ENCODE results near the gene PTGER2.

PTGER2 gene, protein sequence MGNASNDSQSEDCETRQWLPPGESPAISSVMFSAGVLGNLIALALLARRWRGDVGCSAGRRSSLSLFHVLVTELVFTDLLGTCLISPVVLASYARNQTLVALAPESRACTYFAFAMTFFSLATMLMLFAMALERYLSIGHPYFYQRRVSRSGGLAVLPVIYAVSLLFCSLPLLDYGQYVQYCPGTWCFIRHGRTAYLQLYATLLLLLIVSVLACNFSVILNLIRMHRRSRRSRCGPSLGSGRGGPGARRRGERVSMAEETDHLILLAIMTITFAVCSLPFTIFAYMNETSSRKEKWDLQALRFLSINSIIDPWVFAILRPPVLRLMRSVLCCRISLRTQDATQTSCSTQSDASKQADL
- total RNA-seq = 56.0 to 89.6 (median 74.0) reads per million in 3 donors

DNA sequence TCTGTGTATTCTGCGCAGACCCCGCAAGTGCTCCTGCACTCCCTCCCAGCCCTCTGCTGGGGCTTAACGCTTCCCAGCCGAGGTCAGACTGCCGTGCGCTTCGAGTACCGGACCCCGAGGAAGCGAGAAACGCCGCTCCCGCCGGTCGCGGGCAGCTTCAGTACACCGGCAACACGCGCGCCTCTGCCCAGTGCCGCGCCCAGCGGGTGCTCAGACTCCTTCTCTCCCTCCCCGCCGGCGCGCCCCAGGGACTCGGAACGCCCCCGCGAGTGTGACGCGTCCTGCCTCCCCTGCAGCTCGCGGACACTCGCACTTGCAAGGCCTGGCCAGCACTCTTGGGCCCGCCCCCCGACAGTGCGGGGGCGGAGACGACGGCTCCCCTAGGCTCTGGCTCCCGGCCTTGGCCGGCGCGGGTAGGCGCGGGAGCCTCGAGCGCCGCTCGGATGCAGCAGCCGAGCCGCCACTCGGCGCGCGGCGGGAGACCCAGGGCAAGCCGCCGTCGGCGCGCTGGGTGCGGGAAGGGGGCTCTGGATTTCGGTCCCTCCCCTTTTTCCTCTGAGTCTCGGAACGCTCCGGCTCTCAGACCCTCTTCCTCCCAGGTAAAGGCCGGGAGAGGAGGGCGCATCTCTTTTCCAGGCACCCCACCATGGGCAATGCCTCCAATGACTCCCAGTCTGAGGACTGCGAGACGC lies at the start of gene PTGER2:
TSS of gene PTGER2 (plus strand) at position 410 of the 692 bp plus-strand sequence. CDS start at position 647, 237 bp downstream.
- H3K4me3 ChIP-seq (ENCODE audit: insufficient read depth, low read depth, low read length, poor library complexity, severe bottlenecking) = peak within 1 kb of the TSS; percentile 90
- peak within 1 kb of the TSS; percentile 73 for H3K27ac ChIP-seq (ENCODE audit: insufficient read depth, low read length, poor library complexity, severe bottlenecking)
- peaks cover 35% of the 10 kb centered on the region for H3K4me1 ChIP-seq (ENCODE audit: control insufficient read depth, insufficient read depth, low read length, poor library complexity, severe bottlenecking)
- no peaks in the 10 kb centered on the region for H3K27me3 ChIP-seq (replicated peaks; ENCODE audit: control insufficient read depth, insufficient read depth, low read length, poor library complexity, severe bottlenecking)
- no peaks in the 10 kb centered on the region for H3K9me3 ChIP-seq (ENCODE audit: control insufficient read depth, low read length)
- H3K36me3 ChIP-seq (ENCODE audit: control insufficient read depth, insufficient read depth, low read length) = peaks cover 4% of the 10 kb centered on the region
- DNase-seq = peak; percentile 68 to 75 (median 72)

DNA sequence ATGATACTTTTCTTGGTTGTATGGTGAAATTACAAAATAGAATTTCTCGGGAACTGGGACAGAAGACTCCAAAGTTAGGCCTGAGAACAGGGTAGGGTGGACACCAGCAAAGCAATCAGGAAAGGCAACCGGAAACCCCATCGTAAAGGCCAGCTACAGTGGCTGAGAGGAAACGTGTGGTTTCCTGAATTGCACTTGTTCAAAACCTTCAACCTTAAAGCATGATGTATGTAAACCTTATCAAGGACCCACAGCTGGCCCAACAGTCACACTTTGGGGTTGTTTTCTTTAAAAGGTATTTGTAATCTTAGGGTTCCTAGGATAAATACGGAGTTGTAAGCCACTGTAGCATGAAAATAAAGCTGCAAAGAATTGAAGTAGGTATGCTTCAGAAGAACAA lies 48.9 kb upstream of the PTGER2 start:
- Histone ChIP-seq H3K4me1 (ENCODE audit: control insufficient read depth, insufficient read depth, low read length, poor library complexity, severe bottlenecking) (peaks cover 33% of the 10 kb centered on the region), H3K9me3 (ENCODE audit: control insufficient read depth, low read length) (no peaks in the 10 kb centered on the region), H3K27ac (ENCODE audit: insufficient read depth, low read length, poor library complexity, severe bottlenecking) (no peak overlapping the region), H3K27me3 (replicated peaks; ENCODE audit: control insufficient read depth, insufficient read depth, low read length, poor library complexity, severe bottlenecking) (peaks cover 4% of the 10 kb centered on the region), H3K4me3 (ENCODE audit: insufficient read depth, low read depth, low read length, poor library complexity, severe bottlenecking) (no peak overlapping the region), H3K36me3 (ENCODE audit: control insufficient read depth, insufficient read depth, low read length) (no peaks in the 10 kb centered on the region)
- DNase-seq = no peak

DNA sequence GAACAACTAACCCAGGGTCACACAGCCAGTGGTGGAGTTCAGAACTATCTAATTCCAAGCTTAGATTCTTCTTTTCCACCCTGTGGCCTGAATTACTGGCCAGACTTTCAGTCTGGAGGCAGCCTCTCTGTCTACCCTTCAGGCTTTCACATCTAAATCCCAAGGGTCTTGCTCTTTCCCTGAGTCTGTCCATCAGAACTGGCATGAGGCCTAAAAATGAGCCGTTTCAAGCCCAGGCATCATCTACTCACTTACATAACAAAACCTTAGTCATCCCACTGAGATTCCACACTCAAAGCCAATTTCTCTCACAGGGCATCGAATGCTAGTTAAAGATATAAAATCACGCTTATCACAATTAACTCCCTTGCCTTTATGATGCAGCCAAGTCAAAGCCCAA lies 47.9 kb upstream of the PTGER2 start:
- H3K9me3 ChIP-seq (ENCODE audit: control insufficient read depth, low read length) = no peaks in the 10 kb centered on the region
- H3K36me3 ChIP-seq (ENCODE audit: control insufficient read depth, insufficient read depth, low read length) = no peaks in the 10 kb centered on the region
- no peak for DNase-seq
- H3K4me1 ChIP-seq (ENCODE audit: control insufficient read depth, insufficient read depth, low read length, poor library complexity, severe bottlenecking) = peaks cover 33% of the 10 kb centered on the region
- no peak overlapping the region for H3K4me3 ChIP-seq (ENCODE audit: insufficient read depth, low read depth, low read length, poor library complexity, severe bottlenecking)
- H3K27me3 ChIP-seq (replicated peaks; ENCODE audit: control insufficient read depth, insufficient read depth, low read length, poor library complexity, severe bottlenecking) = peaks cover 4% of the 10 kb centered on the region
- no peak overlapping the region for H3K27ac ChIP-seq (ENCODE audit: insufficient read depth, low read length, poor library complexity, severe bottlenecking)

DNA sequence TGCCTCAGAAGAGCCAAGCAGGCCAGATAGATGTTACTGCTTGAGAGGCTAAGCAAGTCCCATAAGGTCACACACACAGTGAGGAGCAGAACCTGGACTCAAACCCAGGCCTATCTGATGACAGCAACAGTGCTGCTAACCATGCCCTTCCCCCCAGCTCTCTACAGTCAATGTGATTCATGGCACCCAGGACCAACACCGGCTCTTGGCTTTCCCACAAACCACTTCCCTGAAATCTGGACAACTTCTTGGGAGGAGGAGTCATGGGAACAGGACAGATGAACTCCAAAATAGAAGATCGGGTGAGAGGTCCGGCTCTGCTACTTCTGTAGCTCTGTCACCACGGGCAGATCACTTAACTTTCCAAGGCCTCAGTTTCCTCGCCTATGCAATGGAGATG lies 47.3 kb upstream of the PTGER2 start:
- Histone ChIP-seq H3K4me1 (ENCODE audit: control insufficient read depth, insufficient read depth, low read length, poor library complexity, severe bottlenecking) (peaks cover 33% of the 10 kb centered on the region), H3K27ac (ENCODE audit: insufficient read depth, low read length, poor library complexity, severe bottlenecking) (no peak overlapping the region), H3K4me3 (ENCODE audit: insufficient read depth, low read depth, low read length, poor library complexity, severe bottlenecking) (peak overlapping the region; percentile 68), H3K27me3 (replicated peaks; ENCODE audit: control insufficient read depth, insufficient read depth, low read length, poor library complexity, severe bottlenecking) (peaks cover 4% of the 10 kb centered on the region), H3K9me3 (ENCODE audit: control insufficient read depth, low read length) (no peaks in the 10 kb centered on the region), H3K36me3 (ENCODE audit: control insufficient read depth, insufficient read depth, low read length) (no peaks in the 10 kb centered on the region)
- DNase-seq = no peak

DNA sequence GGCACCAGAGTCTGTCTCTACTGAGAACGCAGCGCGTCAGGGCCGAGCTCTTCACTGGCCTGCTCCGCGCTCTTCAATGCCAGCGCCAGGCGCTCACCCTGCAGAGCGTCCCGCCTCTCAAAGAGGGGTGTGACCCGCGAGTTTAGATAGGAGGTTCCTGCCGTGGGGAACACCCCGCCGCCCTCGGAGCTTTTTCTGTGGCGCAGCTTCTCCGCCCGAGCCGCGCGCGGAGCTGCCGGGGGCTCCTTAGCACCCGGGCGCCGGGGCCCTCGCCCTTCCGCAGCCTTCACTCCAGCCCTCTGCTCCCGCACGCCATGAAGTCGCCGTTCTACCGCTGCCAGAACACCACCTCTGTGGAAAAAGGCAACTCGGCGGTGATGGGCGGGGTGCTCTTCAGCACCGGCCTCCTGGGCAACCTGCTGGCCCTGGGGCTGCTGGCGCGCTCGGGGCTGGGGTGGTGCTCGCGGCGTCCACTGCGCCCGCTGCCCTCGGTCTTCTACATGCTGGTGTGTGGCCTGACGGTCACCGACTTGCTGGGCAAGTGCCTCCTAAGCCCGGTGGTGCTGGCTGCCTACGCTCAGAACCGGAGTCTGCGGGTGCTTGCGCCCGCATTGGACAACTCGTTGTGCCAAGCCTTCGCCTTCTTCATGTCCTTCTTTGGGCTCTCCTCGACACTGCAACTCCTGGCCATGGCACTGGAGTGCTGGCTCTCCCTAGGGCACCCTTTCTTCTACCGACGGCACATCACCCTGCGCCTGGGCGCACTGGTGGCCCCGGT lies 46.4 kb upstream of the PTGER2 start, which contains the start of gene PTGDR:
TSS of gene PTGDR (plus strand) at position 198 of the 778 bp plus-strand sequence. CDS start at position 315, 117 bp downstream.
- peaks cover 4% of the 10 kb centered on the region for H3K27me3 ChIP-seq (replicated peaks; ENCODE audit: control insufficient read depth, insufficient read depth, low read length, poor library complexity, severe bottlenecking)
- DNase-seq = peak; percentile 17 to 40 (median 37)
- H3K9me3 ChIP-seq (ENCODE audit: control insufficient read depth, low read length) = no peaks in the 10 kb centered on the region
- peaks cover 33% of the 10 kb centered on the region for H3K4me1 ChIP-seq (ENCODE audit: control insufficient read depth, insufficient read depth, low read length, poor library complexity, severe bottlenecking)
- peak within 1 kb of the TSS; percentile 68 for H3K4me3 ChIP-seq (ENCODE audit: insufficient read depth, low read depth, low read length, poor library complexity, severe bottlenecking)
- no peaks in the 10 kb centered on the region for H3K36me3 ChIP-seq (ENCODE audit: control insufficient read depth, insufficient read depth, low read length)
- H3K27ac ChIP-seq (ENCODE audit: insufficient read depth, low read length, poor library complexity, severe bottlenecking) = no peak within 1 kb of the TSS

DNA sequence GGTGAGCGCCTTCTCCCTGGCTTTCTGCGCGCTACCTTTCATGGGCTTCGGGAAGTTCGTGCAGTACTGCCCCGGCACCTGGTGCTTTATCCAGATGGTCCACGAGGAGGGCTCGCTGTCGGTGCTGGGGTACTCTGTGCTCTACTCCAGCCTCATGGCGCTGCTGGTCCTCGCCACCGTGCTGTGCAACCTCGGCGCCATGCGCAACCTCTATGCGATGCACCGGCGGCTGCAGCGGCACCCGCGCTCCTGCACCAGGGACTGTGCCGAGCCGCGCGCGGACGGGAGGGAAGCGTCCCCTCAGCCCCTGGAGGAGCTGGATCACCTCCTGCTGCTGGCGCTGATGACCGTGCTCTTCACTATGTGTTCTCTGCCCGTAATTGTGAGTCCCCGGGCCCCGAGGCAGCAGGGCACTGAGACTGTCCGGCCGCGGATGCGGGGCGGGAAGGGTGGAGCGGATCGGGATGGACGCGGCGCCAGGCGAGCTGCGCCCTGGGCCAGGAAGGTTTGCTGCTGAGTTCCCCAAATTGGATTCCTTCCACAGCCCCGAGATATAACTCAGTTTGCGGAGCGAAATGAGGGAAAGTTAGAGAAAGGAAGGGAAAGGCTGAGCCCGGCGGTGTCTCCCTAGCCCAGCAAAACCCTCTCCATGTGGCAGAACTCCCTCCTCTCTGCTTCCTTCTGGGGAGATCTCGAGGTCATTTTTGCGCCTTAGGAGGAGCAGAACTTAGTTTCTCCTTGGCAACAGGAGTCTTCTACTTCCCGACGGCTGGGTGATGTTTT lies 45.6 kb upstream of the PTGER2 start:
- no peak for DNase-seq
- H3K27me3 ChIP-seq (replicated peaks; ENCODE audit: control insufficient read depth, insufficient read depth, low read length, poor library complexity, severe bottlenecking) = peaks cover 4% of the 10 kb centered on the region
- peak overlapping the region; percentile 68 for H3K4me3 ChIP-seq (ENCODE audit: insufficient read depth, low read depth, low read length, poor library complexity, severe bottlenecking)
- no peaks in the 10 kb centered on the region for H3K36me3 ChIP-seq (ENCODE audit: control insufficient read depth, insufficient read depth, low read length)
- H3K4me1 ChIP-seq (ENCODE audit: control insufficient read depth, insufficient read depth, low read length, poor library complexity, severe bottlenecking) = peaks cover 33% of the 10 kb centered on the region
- no peak overlapping the region for H3K27ac ChIP-seq (ENCODE audit: insufficient read depth, low read length, poor library complexity, severe bottlenecking)
- no peaks in the 10 kb centered on the region for H3K9me3 ChIP-seq (ENCODE audit: control insufficient read depth, low read length)

DNA sequence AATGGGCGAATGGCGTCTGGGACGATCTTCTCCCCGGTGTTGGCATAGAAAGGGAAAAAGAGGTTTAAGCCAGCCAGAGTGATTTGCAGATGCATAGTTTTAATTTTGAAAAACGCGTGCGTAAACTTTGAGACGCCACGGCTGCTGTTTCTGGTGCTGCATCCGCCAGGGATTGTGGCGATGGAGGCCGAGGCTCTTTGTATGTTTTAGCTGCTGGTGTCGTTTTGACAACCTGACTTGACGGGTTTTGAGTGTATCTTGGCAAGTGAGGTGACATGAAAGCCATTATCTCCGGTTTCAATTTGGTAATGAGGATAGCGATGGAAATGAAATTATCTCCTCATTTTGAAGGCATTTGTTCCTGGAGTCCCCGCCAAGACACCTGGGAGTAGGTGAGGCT lies 45.0 kb upstream of the PTGER2 start:
- Histone ChIP-seq H3K36me3 (ENCODE audit: control insufficient read depth, insufficient read depth, low read length) (no peaks in the 10 kb centered on the region), H3K27ac (ENCODE audit: insufficient read depth, low read length, poor library complexity, severe bottlenecking) (no peak overlapping the region), H3K4me1 (ENCODE audit: control insufficient read depth, insufficient read depth, low read length, poor library complexity, severe bottlenecking) (peaks cover 33% of the 10 kb centered on the region), H3K27me3 (replicated peaks; ENCODE audit: control insufficient read depth, insufficient read depth, low read length, poor library complexity, severe bottlenecking) (peaks cover 4% of the 10 kb centered on the region), H3K9me3 (ENCODE audit: control insufficient read depth, low read length) (no peaks in the 10 kb centered on the region), H3K4me3 (ENCODE audit: insufficient read depth, low read depth, low read length, poor library complexity, severe bottlenecking) (peak overlapping the region; percentile 68)
- no peak for DNase-seq

DNA sequence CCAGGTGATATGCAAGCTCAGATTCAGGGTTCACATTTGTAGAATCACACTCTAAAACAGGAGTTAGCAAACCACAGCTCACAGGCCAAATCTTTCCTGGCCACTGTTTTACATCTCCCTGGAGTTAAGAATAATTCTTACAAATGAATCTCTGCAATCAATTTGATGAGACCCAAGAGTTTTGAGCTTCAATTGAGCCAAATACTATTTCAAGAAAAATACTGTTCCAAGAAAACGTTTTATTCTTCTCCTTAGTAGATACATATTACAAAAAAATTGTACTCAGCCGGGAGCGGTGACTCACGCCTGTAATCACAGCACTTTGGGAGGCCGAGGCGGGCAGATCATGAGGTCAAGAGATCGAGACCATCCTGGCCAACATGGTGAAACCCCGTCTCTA lies 44.1 kb upstream of the PTGER2 start:
- no peaks in the 10 kb centered on the region for H3K36me3 ChIP-seq (ENCODE audit: control insufficient read depth, insufficient read depth, low read length)
- no peak overlapping the region for H3K4me3 ChIP-seq (ENCODE audit: insufficient read depth, low read depth, low read length, poor library complexity, severe bottlenecking)
- H3K27me3 ChIP-seq (replicated peaks; ENCODE audit: control insufficient read depth, insufficient read depth, low read length, poor library complexity, severe bottlenecking) = peaks cover 4% of the 10 kb centered on the region
- DNase-seq = no peak
- H3K27ac ChIP-seq (ENCODE audit: insufficient read depth, low read length, poor library complexity, severe bottlenecking) = no peak overlapping the region
- H3K9me3 ChIP-seq (ENCODE audit: control insufficient read depth, low read length) = no peaks in the 10 kb centered on the region
- peaks cover 33% of the 10 kb centered on the region for H3K4me1 ChIP-seq (ENCODE audit: control insufficient read depth, insufficient read depth, low read length, poor library complexity, severe bottlenecking)

DNA sequence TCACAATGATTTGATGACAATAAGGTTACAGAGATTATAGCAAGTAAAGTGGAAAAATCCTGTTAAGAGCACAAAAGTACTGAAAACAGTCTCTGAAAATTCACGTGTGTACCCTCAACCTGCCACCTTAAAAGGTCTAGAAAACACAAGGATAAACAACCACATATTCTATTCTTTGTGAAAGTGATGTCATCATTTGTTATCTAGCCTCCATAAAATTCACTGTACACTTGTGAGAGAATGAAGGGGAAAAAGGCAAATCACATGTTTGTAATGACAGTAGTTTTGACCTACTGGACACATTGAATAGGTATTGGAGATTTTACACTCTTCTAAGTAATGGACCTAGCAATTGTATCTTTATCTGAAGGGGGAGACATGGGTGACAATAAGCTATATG lies 42.6 kb upstream of the PTGER2 start:
- Histone ChIP-seq H3K27me3 (replicated peaks; ENCODE audit: control insufficient read depth, insufficient read depth, low read length, poor library complexity, severe bottlenecking) (peaks cover 4% of the 10 kb centered on the region), H3K27ac (ENCODE audit: insufficient read depth, low read length, poor library complexity, severe bottlenecking) (no peak overlapping the region), H3K4me1 (ENCODE audit: control insufficient read depth, insufficient read depth, low read length, poor library complexity, severe bottlenecking) (peaks cover 20% of the 10 kb centered on the region), H3K4me3 (ENCODE audit: insufficient read depth, low read depth, low read length, poor library complexity, severe bottlenecking) (no peak overlapping the region), H3K9me3 (ENCODE audit: control insufficient read depth, low read length) (no peaks in the 10 kb centered on the region), H3K36me3 (ENCODE audit: control insufficient read depth, insufficient read depth, low read length) (no peaks in the 10 kb centered on the region)
- DNase-seq = no peak

All from effector memory CD4-positive, alpha-beta T cell (primary cell).